ENCODE data around the gene SART3.

The SART3 gene

DNA sequence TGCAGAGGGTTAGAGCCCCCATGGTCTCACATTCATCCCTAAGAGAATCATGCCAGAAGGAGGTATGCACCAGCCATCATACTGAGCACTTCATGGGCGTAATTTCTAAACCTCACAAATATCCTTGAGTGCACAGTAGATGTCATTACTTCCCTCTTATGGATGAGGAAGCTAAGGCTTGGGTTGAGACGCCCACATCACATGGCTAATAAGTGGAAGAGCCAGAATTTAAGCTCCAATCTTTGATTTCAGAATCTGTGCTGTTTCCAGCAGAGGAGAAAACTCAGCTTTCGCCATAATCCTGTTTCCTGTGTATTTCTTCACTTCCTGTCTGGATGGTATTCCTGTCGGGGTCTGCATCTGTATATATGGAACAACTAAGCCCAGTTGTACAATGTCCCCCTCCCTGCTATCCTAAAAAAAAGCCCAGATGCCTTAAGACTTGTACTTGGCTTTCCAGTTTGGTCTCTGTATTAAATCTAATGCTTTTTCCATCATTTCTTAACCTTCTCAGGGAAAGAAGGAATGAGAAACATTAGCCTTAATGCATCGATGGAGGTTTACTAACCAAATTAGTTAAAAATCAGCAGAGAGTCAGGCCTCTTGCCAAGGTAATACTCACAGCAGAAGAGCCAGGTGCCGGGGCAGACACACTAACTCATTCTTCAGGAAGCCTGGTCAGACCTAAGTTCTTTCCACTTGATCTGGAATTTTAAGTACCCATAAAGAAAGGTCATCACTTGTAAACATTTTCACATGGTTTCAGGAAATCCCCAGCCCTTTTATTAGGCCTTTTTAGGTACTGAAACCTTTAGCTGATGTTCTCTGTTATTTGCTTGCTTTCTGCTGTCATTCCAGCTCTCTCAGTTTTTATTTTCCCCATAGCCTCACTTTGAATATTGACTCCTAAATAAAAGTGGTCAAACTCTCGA, 6.7 kb upstream of the SART3 start:
- TF ChIP-seq CTCF (IDR thresholded peaks at IDR 0.05; ENCODE audit: extremely low read depth, missing control alignments), result no peak
- no peak for DNase-seq (ENCODE audit: low spot score)

- TF ChIP-seq CTCF (IDR thresholded peaks at IDR 0.05; ENCODE audit: extremely low read depth, missing control alignments), result no peak
- DNase-seq (ENCODE audit: low spot score), result no peak
These were observed 5.5 kb upstream of the SART3 start for GRCh38 chr12:108566452-108566851.

GRCh38 chr12:108565976-108566375, 5.0 kb upstream of the SART3 start:
- no peak for DNase-seq (ENCODE audit: low spot score)
- no peak for TF ChIP-seq CTCF (IDR thresholded peaks at IDR 0.05; ENCODE audit: extremely low read depth, missing control alignments)

DNA sequence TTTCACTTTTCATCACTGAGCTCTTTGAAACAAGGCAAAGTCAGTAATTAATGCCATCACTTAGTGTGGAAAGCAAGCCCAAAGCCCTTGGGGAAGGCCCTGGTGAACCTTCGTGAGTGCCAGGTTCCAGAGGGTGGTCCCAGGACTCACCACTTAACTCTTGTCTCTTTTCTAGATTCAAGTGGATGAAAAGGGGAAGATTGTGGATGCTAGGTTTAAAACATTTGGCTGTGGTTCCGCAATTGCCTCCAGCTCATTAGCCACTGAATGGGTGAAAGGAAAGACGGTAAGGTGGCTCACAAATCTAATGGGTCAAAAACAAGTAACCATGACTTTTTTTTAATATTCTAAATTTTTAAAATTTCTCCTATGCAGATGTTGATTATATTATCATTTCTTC, 4.2 kb upstream of the SART3 start:
- TF ChIP-seq CTCF (IDR thresholded peaks at IDR 0.05; ENCODE audit: extremely low read depth, missing control alignments), result no peak
- DNase-seq (ENCODE audit: low spot score), result no peak

- no peak for TF ChIP-seq CTCF (IDR thresholded peaks at IDR 0.05; ENCODE audit: extremely low read depth, missing control alignments)
- DNase-seq (ENCODE audit: low spot score), result no peak
These were observed 3.8 kb upstream of the SART3 start for GRCh38 chr12:108564724-108565123.

DNA sequence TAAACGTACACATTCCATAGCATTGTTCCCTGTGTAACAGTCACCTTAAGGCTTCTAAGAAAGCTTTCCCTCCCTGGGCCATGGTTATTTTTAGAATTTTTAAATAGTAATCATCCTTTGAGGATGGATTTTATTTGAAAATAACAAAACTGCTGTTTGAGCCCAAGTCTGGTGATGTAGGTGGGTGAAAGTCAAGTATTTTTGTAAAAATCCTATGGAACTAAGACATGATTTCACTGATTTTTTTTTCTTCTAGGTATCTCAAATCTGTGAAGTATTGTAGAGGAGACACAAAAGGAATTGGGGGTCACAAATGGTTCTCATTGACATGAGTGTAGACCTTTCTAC, 2.8 kb upstream of the SART3 start:
- no peak for DNase-seq (ENCODE audit: low spot score)
- TF ChIP-seq CTCF (IDR thresholded peaks at IDR 0.05; ENCODE audit: extremely low read depth, missing control alignments), result no peak

DNA sequence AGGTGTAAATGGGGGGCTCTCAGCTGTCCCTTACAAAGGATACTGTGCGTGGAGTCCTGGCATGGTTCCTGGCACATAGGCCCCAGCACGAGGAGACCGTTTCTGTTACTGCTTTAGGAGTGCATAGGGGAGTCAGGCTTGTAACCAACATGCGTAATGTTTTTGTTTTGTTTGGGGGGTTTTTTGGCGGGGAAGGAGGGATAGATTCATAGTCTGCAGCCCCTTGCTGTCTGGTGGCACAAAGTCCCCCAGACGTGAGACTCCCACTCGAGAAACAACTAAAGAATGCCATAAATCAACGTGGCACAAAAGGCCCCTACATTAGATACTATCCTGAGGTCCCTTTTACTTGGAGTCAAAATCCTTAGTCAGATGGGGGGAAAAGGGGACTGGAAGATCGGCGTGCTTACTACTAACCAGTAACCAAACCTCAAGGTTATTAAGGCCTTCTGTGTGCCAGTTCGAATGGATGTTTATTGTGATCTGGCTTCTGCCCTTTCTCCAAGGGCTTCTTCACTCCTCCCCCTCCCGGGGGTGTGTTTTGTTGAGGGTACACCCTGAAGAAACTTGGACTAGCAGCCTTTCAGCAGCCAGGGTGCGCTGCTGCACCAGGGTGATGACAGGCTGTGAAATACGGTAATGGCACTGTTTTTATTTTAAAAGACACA, 2.3 kb upstream of the SART3 start:
- TF ChIP-seq CTCF (IDR thresholded peaks at IDR 0.05; ENCODE audit: extremely low read depth, missing control alignments), result peak; percentile 70
- peak; percentile 79 for DNase-seq (ENCODE audit: low spot score)

Measured in GM20000 (cell line).